Measurements from ENCODE around the gene ACTRT2. TPM values are rescaled to one million over a fixed set of nuclear protein-coding genes. Genes with fewer than 3 reads are reported as not detected.

Gene ACTRT2
- total RNA-seq, 4 donors from 2014 or later: not detected

GRCh38 chr1:2989185-2989584, 32.1 kb upstream of the ACTRT2 start:
- DNase-seq (ENCODE audit: low spot score) (no peak), ATAC-seq (ENCODE audit: low FRiP score) (no peak)

GRCh38 chr1:2989976-2990375, 31.3 kb upstream of the ACTRT2 start:
- ATAC-seq (ENCODE audit: low FRiP score) (no peak), DNase-seq (ENCODE audit: low spot score) (no peak)
- TF ChIP-seq CTCF (IDR thresholded peaks at IDR 0.05): no peak

More at GRCh38 chr1:2989185-2989584, 32.1 kb upstream of the ACTRT2 start:
- no peak for TF ChIP-seq CTCF (IDR thresholded peaks at IDR 0.05)

- no peak for ATAC-seq (ENCODE audit: low FRiP score)
- TF ChIP-seq CTCF (IDR thresholded peaks at IDR 0.05): no peak
- no peak for DNase-seq (ENCODE audit: low spot score)
These were observed 30.7 kb upstream of the ACTRT2 start for GRCh38 chr1:2990376-2991115.

GRCh38 chr1:2991753-2992495, 29.3 kb upstream of the ACTRT2 start:
- ATAC-seq (ENCODE audit: low FRiP score) (no peak), DNase-seq (ENCODE audit: low spot score) (no peak)

GRCh38 chr1:2998503-2999100, 22.7 kb upstream of the ACTRT2 start:
- TF ChIP-seq CTCF (IDR thresholded peaks at IDR 0.05): no peak
- no peak for DNase-seq (ENCODE audit: low spot score)
- ATAC-seq (ENCODE audit: low FRiP score): no peak

More at GRCh38 chr1:2991753-2992495, 29.3 kb upstream of the ACTRT2 start:
- TF ChIP-seq CTCF (IDR thresholded peaks at IDR 0.05): no peak

- no peak for DNase-seq (ENCODE audit: low spot score)
- no peak for TF ChIP-seq CTCF (IDR thresholded peaks at IDR 0.05)
- ATAC-seq (ENCODE audit: low FRiP score): no peak
These were observed 22.1 kb upstream of the ACTRT2 start for GRCh38 chr1:2999138-2999537.
